PC-3 (cell line): ENCODE results near the gene CDK10.

Experiments used
- EZH2 ChIP-seq: fragments of 300-600 bp; sonication (generic); IDR thresholded peaks from one replicate; pipeline ENCODE4 v1.6.1; 2017; ENCODE audit warnings: antibody characterized with exemption, mild to moderate bottlenecking, low read length; ENCODE audit not compliant: unreplicated experiment
- EZH2phosphoT487 ChIP-seq: fragments of 300-600 bp; sonication (generic); IDR thresholded peaks from 2 replicates; pipeline ENCODE4 v1.6.1; 2018; ENCODE audit warnings: mild to moderate bottlenecking, antibody characterized with exemption, low read length, borderline replicate concordance
- TF ChIP-seq, protein P1 (sequence below): fragments of 300-600 bp; sonication (generic); conservative IDR thresholded peaks from 2 replicates; pipeline ENCODE4 v1.5.1; 2017; ENCODE audit warnings: antibody characterized with exemption, low read depth, mild to moderate bottlenecking, low read length

DNA sequence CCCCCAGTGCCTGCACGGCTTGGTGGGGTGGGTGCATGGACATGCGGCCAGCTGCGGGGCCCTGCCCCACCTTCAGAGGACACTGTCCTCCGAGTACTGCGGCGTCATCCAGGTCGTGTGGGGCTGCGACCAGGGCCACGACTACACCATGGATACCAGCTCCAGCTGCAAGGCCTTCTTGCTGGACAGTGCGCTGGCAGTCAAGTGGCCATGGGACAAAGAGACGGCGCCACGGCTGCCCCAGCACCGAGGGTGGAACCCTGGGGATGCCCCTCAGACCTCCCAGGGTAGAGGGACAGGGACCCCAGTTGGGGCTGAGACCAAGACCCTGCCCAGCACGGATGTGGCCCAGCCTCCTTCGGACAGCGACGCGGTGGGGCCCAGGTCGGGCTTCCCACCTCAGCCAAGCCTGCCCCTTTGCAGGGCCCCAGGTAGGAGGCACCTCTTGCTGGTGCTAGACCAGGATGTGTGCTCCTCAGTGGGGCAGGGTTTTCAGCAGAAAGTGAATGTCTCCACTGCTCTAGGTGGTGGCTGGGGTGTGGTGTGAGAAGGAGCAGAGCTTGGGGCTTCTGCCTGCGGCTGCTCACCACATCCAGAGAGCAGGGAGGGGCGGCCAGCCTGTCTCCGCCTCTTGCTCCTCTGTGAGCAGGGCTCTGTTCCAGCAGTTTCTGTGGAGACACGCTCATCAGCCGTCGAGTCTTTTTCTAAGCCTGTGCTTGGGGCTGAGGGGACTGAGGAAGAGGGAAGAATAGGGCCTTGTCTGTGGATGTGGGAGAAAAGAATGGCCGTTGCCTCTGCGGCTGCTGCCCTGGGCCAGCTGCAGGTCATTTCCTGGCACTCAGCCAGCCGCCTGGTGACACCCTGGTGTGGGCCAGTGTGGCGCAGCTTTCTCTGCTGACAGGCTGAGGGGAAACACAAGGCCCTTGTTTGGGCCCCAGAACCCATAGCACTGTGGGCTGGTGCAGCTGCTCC, 37.1 kb downstream of the CDK10 start:
- TF ChIP-seq, protein P1, sequence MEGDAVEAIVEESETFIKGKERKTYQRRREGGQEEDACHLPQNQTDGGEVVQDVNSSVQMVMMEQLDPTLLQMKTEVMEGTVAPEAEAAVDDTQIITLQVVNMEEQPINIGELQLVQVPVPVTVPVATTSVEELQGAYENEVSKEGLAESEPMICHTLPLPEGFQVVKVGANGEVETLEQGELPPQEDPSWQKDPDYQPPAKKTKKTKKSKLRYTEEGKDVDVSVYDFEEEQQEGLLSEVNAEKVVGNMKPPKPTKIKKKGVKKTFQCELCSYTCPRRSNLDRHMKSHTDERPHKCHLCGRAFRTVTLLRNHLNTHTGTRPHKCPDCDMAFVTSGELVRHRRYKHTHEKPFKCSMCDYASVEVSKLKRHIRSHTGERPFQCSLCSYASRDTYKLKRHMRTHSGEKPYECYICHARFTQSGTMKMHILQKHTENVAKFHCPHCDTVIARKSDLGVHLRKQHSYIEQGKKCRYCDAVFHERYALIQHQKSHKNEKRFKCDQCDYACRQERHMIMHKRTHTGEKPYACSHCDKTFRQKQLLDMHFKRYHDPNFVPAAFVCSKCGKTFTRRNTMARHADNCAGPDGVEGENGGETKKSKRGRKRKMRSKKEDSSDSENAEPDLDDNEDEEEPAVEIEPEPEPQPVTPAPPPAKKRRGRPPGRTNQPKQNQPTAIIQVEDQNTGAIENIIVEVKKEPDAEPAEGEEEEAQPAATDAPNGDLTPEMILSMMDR = no peak
- TF ChIP-seq EZH2 (no peak), EZH2phosphoT487 (no peak)
